NCI-H345 treated with DMSO at 0.1 percent for 48 hours (cell line): Measurements from ENCODE around the gene CD300LD.
"Not testable (repeated sequence)": the region's sequence is repeated elsewhere in the genome, so short reads cannot be mapped to it uniquely, and the experiment has no call there.

Experiments used
- DNase-seq: peaks from one replicate; lab custom pipeline; 2025; ENCODE audit not compliant: unreplicated experiment; lab: John Stamatoyannopoulos, UW

The CD300LD gene

GRCh38 chr17:74573635-74574034, 18.4 kb downstream of the CD300LD start:
- DNase-seq, result not testable (repeated sequence)

- DNase-seq, result no peak
These were observed 18.9 kb downstream of the CD300LD start for GRCh38 chr17:74573169-74573568.

- no peak for DNase-seq
These were observed 20.3 kb downstream of the CD300LD start for GRCh38 chr17:74571621-74572270.

GRCh38 chr17:74569020-74570003, 22.8 kb downstream of the CD300LD start:
- DNase-seq, result no peak

GRCh38 chr17:74568106-74568873, 23.8 kb downstream of the CD300LD start:
- no peak for DNase-seq

- no peak for DNase-seq
These were observed 24.7 kb downstream of the CD300LD start, which contains the start of gene CD300H for GRCh38 chr17:74567397-74567796. CD300H (minus strand) TSS chr17:74567509.

- DNase-seq, result peak; percentile 14
These were observed 25.8 kb downstream of the CD300LD start for GRCh38 chr17:74566132-74566753.

GRCh38 chr17:74565126-74565525, 27.0 kb downstream of the CD300LD start:
- no peak for DNase-seq

GRCh38 chr17:74563358-74563757, 28.7 kb downstream of the CD300LD start:
- DNase-seq, result no peak

GRCh38 chr17:74561586-74561985, 30.5 kb downstream of the CD300LD start:
- no peak for DNase-seq

- no peak for DNase-seq
These were observed 33.1 kb downstream of the CD300LD start for GRCh38 chr17:74558882-74559519.

GRCh38 chr17:74558402-74558801, 33.7 kb downstream of the CD300LD start:
- not testable (repeated sequence) for DNase-seq

GRCh38 chr17:74555427-74555940, 36.6 kb downstream of the CD300LD start:
- no peak for DNase-seq

GRCh38 chr17:74554909-74555308, 37.2 kb downstream of the CD300LD start:
- no peak for DNase-seq

GRCh38 chr17:74552037-74552436, 40.0 kb downstream of the CD300LD start:
- no peak for DNase-seq

GRCh38 chr17:74550602-74551001, 41.5 kb downstream of the CD300LD start:
- no peak for DNase-seq

- no peak for DNase-seq
These were observed 42.7 kb downstream of the CD300LD start for GRCh38 chr17:74549343-74549742.

GRCh38 chr17:74547736-74548135, 44.3 kb downstream of the CD300LD start:
- peak; percentile 19 for DNase-seq

GRCh38 chr17:74547264-74547663, 44.8 kb downstream of the CD300LD start:
- DNase-seq, result no peak

GRCh38 chr17:74546586-74546985, 45.5 kb downstream of the CD300LD start:
- no peak for DNase-seq
